NCI-H2107 treated with DMSO at 0.1 percent for 48 hours (cell line): ENCODE results near the gene TMEM132D.

Experiments used
- DNase-seq: peaks from one replicate; lab custom pipeline; 2025; ENCODE audit not compliant: unreplicated experiment; lab: John Stamatoyannopoulos, UW

The TMEM132D gene

DNA sequence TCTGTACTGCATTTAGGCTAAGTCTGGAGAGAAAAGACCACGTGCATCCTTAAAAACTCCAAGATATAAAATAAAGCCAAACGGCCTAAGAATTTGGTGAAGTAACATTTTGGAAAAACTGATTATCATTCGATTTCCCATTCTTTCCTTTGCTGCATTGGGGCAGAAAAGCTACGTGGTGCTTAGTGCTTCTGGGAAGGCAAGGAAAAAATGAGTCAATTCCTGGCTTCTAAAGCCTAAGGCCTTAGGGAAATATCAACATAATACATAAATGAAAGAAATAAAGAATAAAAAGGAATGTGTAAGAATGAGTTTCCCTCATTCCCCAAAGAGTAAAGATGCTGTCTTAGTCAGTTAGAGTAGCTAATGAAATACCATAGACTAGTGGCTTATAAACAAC is 530.1 kb downstream of the TMEM132D start:
- no peak for DNase-seq

DNA sequence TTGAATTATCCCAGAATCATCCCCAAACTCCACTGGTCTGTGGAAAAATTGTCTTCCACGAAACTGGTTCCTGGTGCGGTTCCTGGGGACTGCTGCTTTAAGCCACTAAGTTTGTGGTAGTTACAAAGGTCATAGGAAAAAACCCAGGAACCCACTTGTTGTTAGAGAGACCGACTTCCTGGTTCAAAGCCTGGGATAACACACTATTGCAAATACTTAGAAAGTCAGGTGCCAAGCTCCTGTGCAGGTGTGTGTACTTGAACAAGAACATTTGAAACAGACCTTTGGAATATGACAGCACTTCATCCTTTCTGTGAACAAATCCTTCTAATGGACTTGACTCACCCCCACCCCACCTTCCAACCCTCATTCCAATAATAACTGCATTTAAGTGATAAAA is 530.9 kb downstream of the TMEM132D start:
- no peak for DNase-seq

DNA sequence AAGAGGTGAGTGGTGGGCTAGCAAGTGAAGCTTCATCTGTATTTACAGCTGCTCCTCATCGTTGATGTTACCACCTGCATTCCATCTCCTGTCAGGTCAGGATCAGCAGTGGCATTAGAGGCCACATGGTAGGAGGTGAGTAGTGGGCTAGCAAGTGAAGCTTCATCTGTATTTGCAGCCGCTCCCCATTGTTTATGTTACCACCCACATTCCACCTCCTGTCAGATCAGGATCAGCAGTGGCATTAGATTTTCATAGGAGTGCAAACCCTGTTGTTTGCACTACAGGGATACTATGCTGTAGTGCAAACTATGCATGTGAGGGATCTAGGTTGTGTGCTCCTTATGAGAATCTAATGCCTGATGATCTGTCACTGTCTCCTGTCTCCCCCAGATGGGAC is 531.5 kb downstream of the TMEM132D start:
- DNase-seq, result no peak

DNA sequence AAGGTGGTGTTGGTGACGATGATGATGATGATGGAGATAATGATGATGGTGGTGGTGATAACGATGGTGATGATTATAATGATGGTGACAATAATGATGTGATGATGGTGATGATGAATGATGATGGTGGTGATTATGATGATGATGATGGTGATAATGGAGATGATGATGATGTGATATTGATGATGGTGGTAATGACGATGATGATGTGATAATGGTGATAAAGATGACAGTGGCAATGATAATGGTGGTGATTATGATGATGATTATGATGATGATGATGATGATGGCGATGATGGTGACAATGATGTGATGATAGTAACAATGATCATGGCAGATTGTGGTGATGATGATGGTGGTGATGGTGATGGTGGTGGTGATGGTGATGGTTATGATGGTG is 532.6 kb downstream of the TMEM132D start:
- no peak for DNase-seq

DNA sequence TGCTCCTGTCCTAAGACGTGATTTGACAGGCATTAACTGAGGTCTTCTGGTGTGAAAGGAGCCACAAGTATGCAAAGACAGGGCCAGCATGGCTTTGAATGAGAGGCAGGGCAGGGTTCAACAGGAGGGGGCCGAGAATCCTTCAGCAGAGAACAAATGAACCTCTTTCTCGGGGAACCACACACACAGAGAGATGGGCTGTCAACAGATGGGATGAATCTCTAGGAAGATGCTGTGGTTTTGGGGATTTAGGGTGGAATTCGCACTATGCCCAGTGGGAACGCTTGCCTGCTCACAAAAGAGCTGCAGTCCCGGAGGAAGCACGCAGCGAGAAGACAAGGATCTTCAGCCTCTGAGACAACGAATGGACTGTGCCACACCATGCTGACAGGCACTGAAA is 537.2 kb downstream of the TMEM132D start:
- no peak for DNase-seq

DNA sequence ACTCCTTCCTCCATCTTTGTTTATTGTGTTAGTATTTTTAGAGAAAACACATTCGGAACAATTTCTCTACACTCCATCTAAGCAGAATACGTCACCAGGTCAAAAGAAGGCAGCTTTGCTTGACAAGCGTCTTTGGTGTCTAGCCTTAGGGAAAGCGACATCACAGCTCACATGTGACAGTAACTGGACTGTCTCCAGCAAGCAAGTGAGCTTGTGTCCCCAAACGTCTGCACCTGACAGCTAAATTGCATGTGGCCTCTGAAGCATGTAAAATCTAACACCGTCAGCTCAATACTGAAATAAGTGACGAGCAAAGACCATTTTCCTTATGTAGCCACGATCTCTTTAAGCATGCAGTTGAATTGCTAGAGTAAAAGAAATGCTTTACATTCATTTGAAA is 540.8 kb downstream of the TMEM132D start:
- peak; percentile 12 for DNase-seq

DNA sequence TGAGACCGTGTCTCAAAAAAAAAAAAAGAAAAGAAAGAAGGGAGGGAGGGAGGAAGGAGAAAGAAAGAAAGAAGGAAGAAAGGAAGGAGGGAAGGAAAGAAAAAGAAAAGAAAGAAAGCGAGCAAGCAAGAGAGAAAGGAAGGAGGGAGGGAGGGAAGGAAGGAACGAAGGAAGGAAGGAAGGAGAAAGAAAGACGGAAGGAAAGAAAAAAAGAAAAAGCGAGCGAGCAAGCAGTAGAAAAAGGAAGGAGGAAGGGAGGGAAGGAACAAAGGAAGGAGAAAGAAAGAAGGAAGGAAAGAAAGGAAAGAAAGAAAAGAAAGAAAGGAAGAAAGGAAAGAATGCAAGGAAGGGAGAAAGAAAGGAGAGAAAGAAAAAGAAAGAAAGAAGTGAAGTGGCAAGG is 546.6 kb downstream of the TMEM132D start:
- no peak for DNase-seq

DNA sequence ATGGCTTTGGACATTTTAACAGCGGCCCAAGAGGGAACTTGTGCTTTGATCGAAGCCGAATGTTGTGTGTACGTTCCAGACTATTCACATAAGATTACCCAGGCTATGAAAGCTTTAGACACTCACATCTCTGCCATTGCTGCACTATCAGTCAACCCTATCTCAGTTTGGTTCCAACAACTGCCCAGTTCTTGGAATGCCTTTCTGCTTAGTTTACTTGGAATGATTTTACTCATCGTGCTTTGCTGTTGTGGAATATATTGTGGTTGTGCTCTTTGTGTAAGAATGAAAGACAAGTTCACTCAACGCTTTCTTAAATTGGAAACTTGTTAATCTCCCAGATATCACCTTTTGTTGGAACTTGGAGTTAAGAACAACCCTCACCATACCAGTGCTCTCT is 552.3 kb downstream of the TMEM132D start:
- DNase-seq, result no peak

DNA sequence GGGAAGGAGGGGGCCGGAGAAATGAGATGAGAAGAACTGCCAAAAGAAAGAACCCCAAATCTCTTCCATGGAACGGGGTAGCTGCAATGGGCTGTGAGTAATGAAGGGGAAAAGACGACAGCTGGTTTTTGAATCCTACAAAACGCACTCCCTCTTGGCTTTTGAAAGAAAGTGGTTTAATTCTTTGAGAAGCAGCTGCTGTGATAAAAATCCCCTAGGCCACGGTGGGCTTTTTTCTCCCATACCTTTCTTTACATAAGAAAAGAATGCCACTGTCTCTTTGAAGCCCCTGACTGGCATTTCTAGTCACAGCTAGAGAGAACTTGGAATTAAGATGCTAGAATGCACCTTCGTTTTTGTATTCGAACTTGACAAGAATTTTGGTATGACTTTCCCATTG is 564.5 kb downstream of the TMEM132D start:
- no peak for DNase-seq

DNA sequence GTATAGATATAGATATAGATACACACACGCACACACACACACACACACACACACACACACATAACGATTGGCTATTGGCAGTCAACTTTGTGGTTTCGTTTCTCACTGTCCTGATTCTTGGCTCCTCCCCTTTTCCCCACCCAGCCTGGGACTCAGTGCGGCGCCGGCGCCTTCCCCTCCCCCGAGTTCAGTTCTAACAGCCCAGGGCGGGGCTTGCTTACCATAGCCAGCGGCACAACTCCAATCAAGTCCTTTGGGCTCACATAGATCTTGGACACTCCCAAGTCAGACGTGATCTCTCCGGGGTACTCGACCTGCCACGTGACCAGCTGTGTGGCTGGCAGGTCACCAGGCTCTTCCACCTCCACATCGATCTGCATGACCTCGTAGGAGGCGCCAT is 566.4 kb downstream of the TMEM132D start:
- DNase-seq, result no peak

DNA sequence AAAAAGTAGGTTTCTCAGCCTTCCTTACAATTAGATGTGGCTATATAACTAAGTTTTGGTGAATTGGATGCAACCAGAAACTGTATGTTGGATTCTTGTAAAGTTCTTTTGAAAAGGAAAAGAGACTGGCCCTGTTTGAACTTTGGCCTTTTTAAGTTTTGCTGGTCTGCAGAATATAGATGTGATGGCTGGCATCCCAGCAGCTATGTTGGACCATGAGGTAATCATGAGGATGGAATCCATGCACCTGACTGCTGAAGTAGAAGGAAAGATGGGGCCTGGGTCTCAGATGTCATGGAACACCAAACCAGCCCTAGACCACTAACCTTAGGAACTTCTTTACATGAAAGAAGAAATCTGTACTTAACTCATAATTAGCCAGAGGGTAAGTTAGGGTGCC is 568.1 kb downstream of the TMEM132D start:
- no peak for DNase-seq

DNA sequence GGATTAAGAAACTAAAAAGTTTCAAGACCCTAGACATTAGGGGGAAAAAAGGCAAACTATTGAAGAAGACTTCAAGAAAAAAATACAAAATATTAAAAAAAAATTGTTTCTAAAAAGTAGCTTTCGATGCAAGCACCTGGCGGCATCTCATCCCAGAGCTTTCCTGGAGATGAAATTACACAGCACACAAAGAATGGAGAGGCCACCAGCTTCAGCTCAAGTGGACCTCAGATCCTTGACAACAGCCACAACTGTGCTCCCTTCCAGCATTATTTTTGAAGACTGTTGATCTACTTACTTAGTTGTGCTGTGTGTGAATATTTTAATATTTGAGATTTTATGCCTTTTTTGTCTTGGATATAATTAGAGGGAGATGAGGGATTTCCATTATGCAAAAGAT is 571.5 kb downstream of the TMEM132D start:
- DNase-seq, result peak; percentile 74

DNA sequence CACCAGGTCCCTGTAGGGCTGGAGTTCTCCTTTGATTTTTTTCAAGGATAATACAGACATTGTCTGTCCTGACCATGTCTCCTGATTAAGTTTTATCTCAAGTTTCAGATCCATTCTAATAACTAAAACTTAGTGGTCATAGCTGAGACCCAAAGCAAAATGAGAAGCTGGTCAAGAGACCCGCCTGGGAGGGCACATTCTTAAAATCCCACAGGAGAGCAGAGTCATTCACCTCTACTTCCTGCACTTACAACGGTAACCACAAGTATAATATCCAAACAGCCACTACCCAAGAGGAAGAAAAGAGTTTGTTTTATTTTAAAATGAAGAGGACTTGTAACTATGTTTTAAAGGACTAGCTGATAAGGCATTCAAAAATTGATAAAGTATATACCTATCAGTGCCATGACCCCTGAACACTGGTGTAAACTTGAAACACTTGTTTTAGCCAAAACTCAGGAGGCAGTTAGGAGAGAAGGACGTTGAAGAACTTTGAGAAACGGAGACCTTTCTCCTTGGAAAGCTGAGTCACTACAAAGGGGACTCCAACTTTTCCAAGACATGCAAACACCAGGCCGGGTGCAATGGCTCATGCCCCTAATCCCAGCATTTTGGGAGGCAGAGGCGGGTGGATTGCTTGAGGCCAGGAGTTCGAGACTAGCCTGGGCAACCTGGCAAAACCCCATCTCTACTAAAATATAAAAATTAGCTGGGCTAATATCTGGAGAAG is 572.3 kb downstream of the TMEM132D start:
- DNase-seq, result no peak

DNA sequence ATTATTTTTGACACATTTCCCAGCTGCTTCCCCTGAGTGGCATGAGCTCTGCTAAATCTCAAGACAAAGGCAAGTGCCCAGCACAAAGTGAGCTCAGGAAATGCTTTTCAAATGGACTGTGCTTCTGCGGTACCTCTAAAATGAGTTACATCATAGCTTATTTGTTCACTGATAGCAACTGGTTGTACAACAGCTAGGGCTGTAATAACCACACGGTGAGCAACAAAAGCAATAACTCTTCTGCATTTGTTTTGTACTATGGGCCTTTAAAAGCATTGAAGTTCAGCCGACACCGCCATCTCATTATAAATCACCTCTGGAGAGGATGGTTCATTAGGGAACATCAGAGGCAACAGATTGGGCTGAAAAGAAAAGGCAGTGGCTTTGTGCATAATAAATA is 575.6 kb downstream of the TMEM132D start:
- DNase-seq, result peak; percentile 91

DNA sequence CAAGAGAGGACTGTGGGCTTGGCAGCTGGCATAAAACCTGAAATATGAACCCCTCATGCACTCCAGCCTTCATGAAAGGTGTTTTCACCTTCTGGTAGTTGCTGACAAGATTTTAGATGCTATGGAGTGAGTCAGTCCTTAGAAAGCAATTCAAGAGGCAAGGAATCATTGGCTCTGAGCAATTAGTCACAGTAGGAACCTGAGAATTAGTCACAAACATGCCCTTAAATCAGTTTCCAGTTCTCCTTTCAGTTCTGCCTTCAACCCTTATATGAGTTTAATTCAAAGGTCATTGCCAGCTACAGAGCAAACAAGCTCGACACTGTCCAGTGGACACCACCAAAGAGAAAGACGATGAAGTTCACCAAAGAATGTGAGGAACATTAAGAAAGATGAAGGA is 578.3 kb downstream of the TMEM132D start:
- DNase-seq, result peak; percentile 84

DNA sequence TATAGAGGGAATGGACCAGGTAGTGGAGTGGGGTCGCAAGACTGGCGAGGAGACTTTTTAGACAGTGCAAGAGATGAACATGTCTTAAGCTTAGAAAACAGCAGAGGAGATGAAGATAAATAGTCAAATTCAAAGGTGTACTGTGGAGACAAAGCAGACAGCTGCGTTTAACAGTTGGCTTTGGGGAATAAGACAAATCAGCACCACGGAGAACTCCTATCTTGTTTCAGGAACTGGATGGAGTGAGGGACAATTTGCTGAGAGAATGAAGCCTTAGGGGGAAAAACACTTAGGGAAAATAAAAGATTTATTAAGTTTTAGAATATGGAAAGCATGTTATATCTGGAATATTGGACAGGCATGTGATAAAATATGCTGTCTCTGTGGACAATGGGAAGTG is 591.8 kb downstream of the TMEM132D start:
- no peak for DNase-seq

DNA sequence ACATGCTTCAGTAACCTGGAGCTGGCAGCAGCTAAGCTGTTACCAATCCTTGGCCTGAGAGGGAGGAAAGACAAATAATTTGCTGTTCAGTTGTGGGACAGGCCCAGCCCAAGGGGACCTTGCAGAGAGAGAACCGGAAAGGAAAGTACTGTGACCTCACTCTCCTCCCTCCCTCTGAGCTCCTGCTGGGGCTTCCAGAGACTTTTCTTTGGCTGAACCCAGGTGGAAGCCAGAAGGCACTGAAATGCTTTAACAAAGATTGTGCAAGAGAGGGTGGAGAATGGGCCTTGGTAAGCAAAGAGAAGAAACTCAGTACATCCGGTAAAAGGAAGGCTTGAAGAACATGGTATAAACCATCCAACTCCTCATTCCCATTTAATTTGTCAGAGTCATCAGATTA is 593.5 kb downstream of the TMEM132D start:
- peak; percentile 26 for DNase-seq

DNA sequence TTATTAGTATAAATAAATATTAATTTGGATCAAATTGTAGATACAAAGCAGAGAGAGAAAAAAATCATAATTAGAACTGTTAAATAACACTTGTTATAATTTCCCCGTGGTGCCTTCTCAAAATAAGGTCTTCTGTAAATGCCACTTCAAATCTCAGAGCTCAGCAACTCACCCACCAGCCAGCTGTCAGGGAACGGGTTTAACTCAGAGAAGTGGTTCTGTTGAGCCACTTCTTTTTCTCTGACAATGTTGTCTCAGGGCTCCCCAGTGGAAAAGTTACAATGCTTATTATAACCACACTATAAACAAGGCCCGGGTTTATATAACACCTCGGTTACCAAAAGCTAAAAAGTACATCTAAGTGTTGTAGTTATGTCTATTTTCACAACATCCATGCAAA is 598.0 kb downstream of the TMEM132D start:
- peak; percentile 57 for DNase-seq

DNA sequence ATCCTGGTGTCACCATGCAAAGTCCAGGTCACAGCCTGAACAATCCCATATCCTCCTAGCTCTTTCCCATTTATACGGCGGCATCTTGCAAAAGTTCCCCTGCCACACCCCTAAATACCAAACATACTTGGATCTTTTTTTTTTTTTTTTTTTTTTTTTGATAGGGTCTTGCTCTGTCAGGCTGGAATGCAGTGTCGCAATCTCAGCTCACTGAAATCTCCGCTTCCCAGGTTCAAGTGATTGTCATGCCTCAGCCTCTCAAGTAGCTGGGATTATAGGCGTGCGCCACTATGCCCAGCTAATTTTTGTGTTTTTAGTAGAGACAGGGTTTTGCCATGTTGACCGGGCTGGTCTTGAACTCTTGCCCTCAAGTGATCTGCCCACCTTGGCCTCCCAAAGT is 599.3 kb downstream of the TMEM132D start:
- no peak for DNase-seq

DNA sequence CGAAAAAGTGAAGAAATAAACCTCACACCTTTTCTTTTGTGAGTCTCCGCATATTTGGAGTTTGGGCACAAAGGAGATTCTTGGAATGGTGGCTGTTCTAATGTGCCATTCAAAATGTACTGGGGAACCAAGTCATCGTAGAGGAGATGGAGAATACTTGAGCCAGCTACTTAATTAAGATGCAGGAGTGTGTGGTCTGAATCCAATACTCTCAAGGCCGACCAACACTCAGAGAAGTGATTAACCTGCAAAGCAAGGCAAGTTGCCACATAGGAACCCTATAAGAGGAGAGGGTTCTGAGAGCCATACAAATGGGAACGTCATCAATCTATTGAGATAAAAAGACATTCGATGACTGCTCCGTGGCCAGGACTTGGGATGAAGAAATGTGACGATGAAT is 603.8 kb downstream of the TMEM132D start:
- no peak for DNase-seq

DNA sequence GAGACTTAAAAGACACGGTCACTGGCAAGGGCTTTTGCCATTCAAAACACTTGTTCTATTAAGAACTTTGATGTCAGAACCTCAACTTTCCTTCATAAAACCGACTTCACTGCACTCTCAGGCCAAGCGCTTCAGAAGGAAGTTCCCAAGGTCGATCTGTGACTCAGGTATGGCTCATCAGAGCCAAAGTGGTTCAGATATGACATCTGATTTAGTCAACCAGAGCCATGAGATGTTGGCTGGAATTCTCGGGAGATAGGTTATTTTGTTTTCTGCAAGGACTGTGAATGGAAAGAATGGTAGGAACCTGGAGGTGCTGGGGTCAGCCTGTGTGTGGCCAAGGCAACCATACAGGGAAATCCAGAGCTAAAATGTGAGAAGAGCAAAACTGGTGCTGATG is 604.9 kb downstream of the TMEM132D start:
- DNase-seq, result no peak

DNA sequence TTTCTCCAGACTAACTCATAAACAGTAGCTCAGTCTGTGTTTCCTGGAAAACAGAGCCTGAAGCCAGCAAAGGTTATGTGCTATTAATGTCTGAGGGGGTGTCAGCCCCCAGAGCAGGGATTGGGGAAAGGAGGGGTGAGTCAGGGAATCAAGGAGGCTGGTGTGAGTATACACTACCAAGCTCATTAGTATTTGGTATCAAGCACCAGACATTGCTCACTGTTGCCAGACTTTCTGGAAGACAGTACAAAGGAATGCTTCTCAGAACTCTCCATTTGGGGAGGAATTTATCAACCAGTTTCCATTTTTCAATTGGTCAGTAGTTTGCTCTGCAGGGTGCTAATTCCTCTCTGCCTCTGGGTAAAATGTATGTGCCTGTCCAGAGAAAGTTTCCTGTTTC is 607.2 kb downstream of the TMEM132D start:
- DNase-seq, result no peak

DNA sequence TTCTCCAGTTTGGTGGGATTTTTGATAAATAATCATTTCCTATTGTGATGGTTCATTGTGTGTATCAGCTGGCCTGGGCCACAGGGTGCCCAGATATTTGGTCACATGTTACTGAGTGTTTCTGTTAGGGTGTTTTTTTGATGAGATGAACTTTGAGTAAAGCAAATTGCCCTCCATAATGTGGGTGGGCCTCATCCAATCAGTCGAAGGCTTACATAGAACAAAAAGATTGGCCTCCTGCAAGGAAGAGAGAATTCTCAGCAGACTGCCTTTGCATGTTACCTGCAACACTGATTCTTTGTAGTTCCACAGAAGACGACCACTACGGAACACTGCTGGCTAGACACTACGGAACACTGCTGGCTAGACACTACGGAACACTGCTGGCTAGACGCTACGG is 609.0 kb downstream of the TMEM132D start:
- DNase-seq, result no peak

DNA sequence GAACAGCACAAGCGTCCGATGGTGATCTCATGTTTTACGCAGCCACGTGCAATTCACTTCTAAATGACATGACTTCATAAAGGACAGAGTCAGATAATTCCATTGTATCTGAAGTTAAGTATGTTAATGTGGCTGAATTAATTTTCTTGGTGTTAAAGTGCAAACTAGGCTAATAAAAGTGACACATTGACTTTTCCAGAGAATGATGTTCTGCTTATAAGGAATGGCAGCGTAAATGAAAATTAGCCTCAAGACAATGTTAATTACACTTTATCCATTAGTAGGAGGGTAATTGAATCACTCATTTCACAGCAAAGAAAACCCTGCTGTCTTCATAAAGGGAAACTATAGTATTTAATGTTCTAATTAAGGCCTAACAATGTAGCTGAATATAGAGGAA is 624.1 kb downstream of the TMEM132D start:
- DNase-seq, result no peak
